Endothelial cell of umbilical vein (primary cell): ENCODE results near the gene VPS35L. TPM values are rescaled to one million over a fixed set of nuclear protein-coding genes. Genes with fewer than 3 reads are reported as not detected.

ENCODE experiments used
- BruUV-seq: library from RNA; stranded (reverse); fragments of 400-500 nt; replicated peaks from 2 replicates; lab custom pipeline; 2021; lab: Mats Ljungman, UMichigan
- CTCF ChIA-PET: fragments of 300-600, 350-600 bp; sonication (Branson Sonifier 250); formaldehyde crosslinking; loops from one replicate; lab custom pipeline; 2021; ENCODE audit warnings: antibody characterized with exemption, inconsistent platforms; lab: Charles Lee
- POLR2A ChIA-PET: fragments of 300-600, 350-600 bp; sonication (Branson Sonifier 250); formaldehyde crosslinking; loops from one replicate; lab custom pipeline; 2021; ENCODE audit warnings: antibody characterized with exemption, inconsistent platforms; lab: Charles Lee
- DNase-seq: peaks from one replicate; pipeline ENCODE4 v3.0.0-alpha.2; 2011; ENCODE audit warnings: low read depth, low spot score
- FAIRE-seq: peaks from 2 replicates; lab custom pipeline; 2011; peaks lifted over from hg19 to GRCh38; lab: Jason Lieb, UNC
- H2AFZ ChIP-seq: 2 replicates; pipeline ENCODE4 v1.6.0; 2012; ENCODE audit warnings: low read depth, low read length, control low read depth, inconsistent platforms
- H3K27ac ChIP-seq: 2 replicates; pipeline ENCODE4 v1.5.1; 2011; ENCODE audit warnings: low read depth, mild to moderate bottlenecking, control low read depth, low read length, moderate library complexity; ENCODE audit not compliant: insufficient read depth
- H3K27me3 ChIP-seq, 2 experiments: 2 replicates each; pipeline versions ENCODE4 v1.6.0 to v1.6.1; 2011; ENCODE audit warnings: low read length in 2 of 2, mixed read lengths in 1 of 2; ENCODE audit not compliant: control insufficient read depth in 2 of 2, insufficient read depth in 2 of 2
- H3K36me3 ChIP-seq, 2 experiments: 2 replicates in 1 of 2; 3 replicates in 1 of 2; pipeline ENCODE4 v1.5.1; 2011; ENCODE audit warnings: low read length in 2 of 2, mild to moderate bottlenecking in 1 of 2, moderate library complexity in 1 of 2; ENCODE audit not compliant: control insufficient read depth in 2 of 2, insufficient read depth in 2 of 2; ENCODE audit errors: extremely low read depth in 1 of 2
- H3K4me1 ChIP-seq: 3 replicates; pipeline ENCODE4 v1.5.1; 2011; ENCODE audit warnings: mild to moderate bottlenecking, low read length; ENCODE audit not compliant: control insufficient read depth, insufficient read depth; ENCODE audit errors: extremely low read depth
- H3K4me2 ChIP-seq: 2 replicates; pipeline ENCODE4 v1.6.1; 2011; ENCODE audit warnings: low read length, control low read depth, mixed read lengths; ENCODE audit not compliant: insufficient read depth
- H3K4me3 ChIP-seq, 3 experiments: fragments of 200-600 bp in 1 of 3; sonication (generic), shearing (Covaris generic) in 1 of 3; replicated peaks in 1 of 3; 2 replicates each; pipeline ENCODE4 v1.5.1; 2011 to 2016; ENCODE audit warnings: control low read depth in 3 of 3, low read length in 3 of 3, mild to moderate bottlenecking in 2 of 3, inconsistent platforms in 1 of 3, low read depth in 1 of 3, moderate library complexity in 1 of 3; ENCODE audit not compliant: insufficient read depth in 1 of 3
- H3K79me2 ChIP-seq: 2 replicates; pipeline ENCODE4 v1.6.0; 2012; ENCODE audit warnings: low read length, inconsistent platforms; ENCODE audit not compliant: control insufficient read depth, insufficient read depth
- H3K9ac ChIP-seq: replicated peaks from 2 replicates; pipeline ENCODE3; 2011; ENCODE audit warnings: low read length, control low read depth; ENCODE audit not compliant: insufficient read depth; ENCODE audit errors: extremely low read depth
- H3K9me1 ChIP-seq: replicated peaks from 3 replicates; pipeline ENCODE4 v1.6.0; 2011; ENCODE audit warnings: mild to moderate bottlenecking, low read length; ENCODE audit not compliant: control insufficient read depth, insufficient read depth; ENCODE audit errors: extremely low read depth
- H3K9me3 ChIP-seq: replicated peaks from 2 replicates; pipeline ENCODE4 v1.5.1; 2012; ENCODE audit warnings: low read length, inconsistent platforms; ENCODE audit not compliant: control insufficient read depth, insufficient read depth
- H4K20me1 ChIP-seq: replicated peaks from 2 replicates; pipeline ENCODE3; 2011; ENCODE audit warnings: mild to moderate bottlenecking, low read length; ENCODE audit not compliant: control insufficient read depth, insufficient read depth; ENCODE audit errors: extremely low read depth
- CTCF ChIP-seq, 2 donors: IDR thresholded peaks; 1 replicate in 1 of 2; 2 replicates in 1 of 2; pipeline ENCODE4 v1.5.1; 2011; ENCODE audit warnings: low read length in 2 of 2, mild to moderate bottlenecking in 2 of 2, moderate library complexity in 2 of 2, control low read depth in 1 of 2, inconsistent platforms in 1 of 2, low read depth in 1 of 2; ENCODE audit not compliant: insufficient read depth in 1 of 2; ENCODE audit errors: extremely low read depth in 1 of 2
- FOS ChIP-seq: IDR thresholded peaks from 2 replicates; pipeline ENCODE4 v1.6.1; 2011; ENCODE audit warnings: mild to moderate bottlenecking, low read length, moderate library complexity, borderline replicate concordance; ENCODE audit not compliant: insufficient read depth
- MAX ChIP-seq: IDR thresholded peaks from 2 replicates; pipeline ENCODE4 v1.6.1; 2011; ENCODE audit not compliant: insufficient read depth, insufficient read length
- dilution Hi-C: fragments of 300-500 bp; cut with MboI; formaldehyde crosslinking; loops from one replicate; pipeline ENCODE4 v1.15.0; 2019; ENCODE audit warnings: low sequenced_read_pairs; ENCODE audit not compliant: extremely low pct_ligation_motif_present
- intact Hi-C: fragments of 100-400 bp; cut with micrococcal nuclease; formaldehyde crosslinking; loops from one replicate; pipeline ENCODE4 v1.10.0; 2022
- polyA plus RNA-seq, 4 experiments: library from polyadenylated mRNA; depleted of rRNA in 3 of 4; stranded (reverse) in 3 of 4; unstranded in 1 of 4; fragments of >200 nt; gene quantifications; 2 replicates each; pipeline versions ENCODE4 v1.2.1 to v1.2.3, GENCODE V29; 2011 to 2012; ENCODE audit warnings: missing spikeins in 1 of 4
- total RNA-seq: library from RNA; stranded (reverse); gene quantifications from 2 replicates; pipeline ENCODE4 v1.2.3, GENCODE V29; 2021

The VPS35L gene
- total and polyA plus RNA-seq, 2 donors (not counting 3 experiments of a cell fraction or from before 2014, with no cell fraction given) = 49.1 to 91.1 TPM

GRCh38 chr16:19583665-19584300, 28.3 kb downstream of the VPS35L start:
- Histone ChIP-seq H3K9me1 (no peaks in the 10 kb centered on the region), H3K27ac (no peak overlapping the region), H3K4me1 (no peaks in the 10 kb centered on the region), H3K79me2 (no peaks in the 10 kb centered on the region), H3K9me3 (no peaks in the 10 kb centered on the region), H3K4me2 (no peak overlapping the region), H3K4me3 (no peak overlapping the region), H3K27me3 (no peaks in the 10 kb centered on the region), H3K36me3 (peaks cover 12 to 17% of the 10 kb centered on the region in 2 experiments), H3K9ac (no peak overlapping the region), H4K20me1 (no peaks in the 10 kb centered on the region), H2AFZ (no peak overlapping the region)
- intact Hi-C loops = loop anchor here (1.0 kb wide), 1 partner anchor 303 kb away; no protein-coding TSS in a partner anchor
- CTCF ChIA-PET = interaction anchor here (0.5 to 1.7 kb wide), 59 partner anchors 10 to 801 kb away, joined by 3 to 131 read pairs (median 4); partner anchors contain the start of genes CCP110, GPRC5B, IQCK and KNOP1
- dilution Hi-C loops = no loop called here
- no peak for TF ChIP-seq MAX
- peak; percentile 80 to 81 for TF ChIP-seq CTCF (IDR thresholded peaks at IDR 0.05; ENCODE audit: extremely low read depth in 1 of 2, insufficient read depth in 1 of 2, low read depth in 1 of 2, low read length in 2 of 2)
- TF ChIP-seq FOS = no peak
- POLR2A ChIA-PET = no interaction called here
- BruUV-seq = no TSS peak
- peak; percentile 73 for FAIRE-seq
- peak; percentile 60 for DNase-seq

- no peak for TF ChIP-seq CTCF (IDR thresholded peaks at IDR 0.05; ENCODE audit: extremely low read depth in 1 of 2, insufficient read depth in 1 of 2, low read depth in 1 of 2, low read length in 2 of 2)
- H3K9ac ChIP-seq = no peak overlapping the region
- peak overlapping the region; percentile 73 for H3K27ac ChIP-seq
- FAIRE-seq (no peak), DNase-seq (peak; percentile 31)
- H3K27me3 ChIP-seq = no peaks in the 10 kb centered on the region
- intact Hi-C loops = no loop called here
- dilution Hi-C loops = no loop called here
- no peak overlapping the region for H3K4me3 ChIP-seq
- ChIA-PET POLR2A (no interaction called here), CTCF (interaction anchor here (1.1 to 2.8 kb wide), 3 partner anchors 296 to 712 kb away, joined by 3 to 11 read pairs (median 4); partner anchors contain the start of gene GPRC5B)
- peaks cover 0 to 10% of the 10 kb centered on the region in 2 experiments for H3K36me3 ChIP-seq
- H4K20me1 ChIP-seq = no peaks in the 10 kb centered on the region
- no peak overlapping the region for H2AFZ ChIP-seq
- no peaks in the 10 kb centered on the region for H3K9me1 ChIP-seq
- no peaks in the 10 kb centered on the region for H3K79me2 ChIP-seq
- H3K9me3 ChIP-seq = no peaks in the 10 kb centered on the region
- no peak overlapping the region for H3K4me2 ChIP-seq
- peaks cover 14% of the 10 kb centered on the region for H3K4me1 ChIP-seq
- no TSS peak for BruUV-seq
Observed at GRCh38 chr16:19588661-19589060, 33.2 kb downstream of the VPS35L start.
